ENCODE results near the gene CHPF. TPM values are rescaled to one million over a fixed set of nuclear protein-coding genes. Genes with fewer than 3 reads are reported as not detected.

The CHPF gene
- total RNA-seq, 2 experiments from 2014 or later = 24.1 to 33.0 TPM

DNA sequence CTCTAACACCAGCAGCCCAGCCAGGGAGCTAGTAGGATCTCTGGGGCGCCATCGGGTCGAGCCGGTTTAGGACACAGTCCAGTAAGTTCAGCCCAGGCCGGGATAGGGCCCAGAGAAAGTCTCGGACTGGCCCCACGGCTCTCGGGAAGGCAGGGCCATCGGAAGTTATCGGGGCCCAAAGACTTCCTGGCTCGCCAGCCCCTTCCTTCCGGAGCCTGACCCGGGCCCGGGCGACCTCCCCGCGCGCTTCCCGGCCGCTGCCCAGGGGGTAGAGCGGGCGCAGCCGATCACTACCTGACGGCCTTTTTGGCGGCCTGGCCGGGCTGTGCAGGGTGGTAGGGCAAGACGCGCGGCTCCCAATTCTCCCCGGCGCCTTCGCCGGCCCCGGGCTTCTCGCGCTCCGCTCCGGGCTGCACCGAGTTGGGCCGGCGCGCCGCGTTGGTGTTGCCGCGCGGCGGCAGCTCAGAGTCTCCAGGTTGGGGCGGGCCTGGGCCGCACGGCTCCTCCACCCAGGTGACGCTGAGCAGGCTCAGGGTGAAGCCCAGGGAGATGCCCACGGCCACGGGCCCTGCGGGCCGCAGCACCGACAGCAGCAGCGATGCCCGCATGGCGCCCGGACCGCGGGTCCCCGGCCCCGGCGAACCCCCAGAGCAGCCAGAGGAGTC is 546 bp downstream of the CHPF start:
- DNase-seq (ENCODE audit: low spot score) = no peak
- POLR2A ChIA-PET = interaction anchor here (0.6 to 3.3 kb wide), 3 partner anchors 54 to 666 kb away, joined by 3 to 14 read pairs (median 3); partner anchors contain the start of gene STK11IP
- BruUV-seq (replicated peaks) = no TSS peak
- H3K9me3 ChIP-seq (ENCODE audit: low read length) = no peaks in the 10 kb centered on the region
- peaks cover 24% of the 10 kb centered on the region for H3K36me3 ChIP-seq (ENCODE audit: insufficient read depth, low read length)
- CTCF ChIA-PET (ENCODE audit: unreplicated experiment) = no interaction called here
- H3K4me3 ChIP-seq (ENCODE audit: low read depth, low read length, poor library complexity, severe bottlenecking) = peak overlapping the region; percentile 80
- H4K20me1 ChIP-seq (ENCODE audit: insufficient read depth, low read length) = 0 out of 2 replicates have a peak, but pooled peaks cover 5% of the 10 kb centered on the region
- TF ChIP-seq, protein P1, sequence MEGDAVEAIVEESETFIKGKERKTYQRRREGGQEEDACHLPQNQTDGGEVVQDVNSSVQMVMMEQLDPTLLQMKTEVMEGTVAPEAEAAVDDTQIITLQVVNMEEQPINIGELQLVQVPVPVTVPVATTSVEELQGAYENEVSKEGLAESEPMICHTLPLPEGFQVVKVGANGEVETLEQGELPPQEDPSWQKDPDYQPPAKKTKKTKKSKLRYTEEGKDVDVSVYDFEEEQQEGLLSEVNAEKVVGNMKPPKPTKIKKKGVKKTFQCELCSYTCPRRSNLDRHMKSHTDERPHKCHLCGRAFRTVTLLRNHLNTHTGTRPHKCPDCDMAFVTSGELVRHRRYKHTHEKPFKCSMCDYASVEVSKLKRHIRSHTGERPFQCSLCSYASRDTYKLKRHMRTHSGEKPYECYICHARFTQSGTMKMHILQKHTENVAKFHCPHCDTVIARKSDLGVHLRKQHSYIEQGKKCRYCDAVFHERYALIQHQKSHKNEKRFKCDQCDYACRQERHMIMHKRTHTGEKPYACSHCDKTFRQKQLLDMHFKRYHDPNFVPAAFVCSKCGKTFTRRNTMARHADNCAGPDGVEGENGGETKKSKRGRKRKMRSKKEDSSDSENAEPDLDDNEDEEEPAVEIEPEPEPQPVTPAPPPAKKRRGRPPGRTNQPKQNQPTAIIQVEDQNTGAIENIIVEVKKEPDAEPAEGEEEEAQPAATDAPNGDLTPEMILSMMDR (conservative IDR thresholded peaks at IDR 0.05; ENCODE audit: low read length) = 0 out of 2 replicates have a peak, but pooled peaks have one; percentile 19
- TF ChIP-seq EZH2phosphoT487 (IDR thresholded peaks at IDR 0.05; ENCODE audit: borderline replicate concordance, low read depth, low read length) = no peak
- no peaks in the 10 kb centered on the region for H3K4me1 ChIP-seq (ENCODE audit: insufficient read depth, low read length, poor library complexity, severe bottlenecking)
- H3K27ac ChIP-seq (ENCODE audit: low read depth, low read length, poor library complexity, severe bottlenecking) = peak overlapping the region; percentile 76
- H3K4me2 ChIP-seq (ENCODE audit: low read length) = peak overlapping the region; percentile 81
- H3K79me2 ChIP-seq (ENCODE audit: insufficient read depth, low read depth, low read length) = peaks cover 9% of the 10 kb centered on the region; the same call in 1 of the 2 replicates
- H3K9me2 ChIP-seq (ENCODE audit: insufficient read depth, low read length) = no peaks in the 10 kb centered on the region
- peak overlapping the region; percentile 50 for H2AFZ ChIP-seq (ENCODE audit: low read length)
- intact Hi-C loops (cut with micrococcal nuclease; ENCODE audit: unreplicated experiment) = loop anchor here (1.0 to 5.0 kb wide), 4 partner anchors 48 to 366 kb away; partner anchors contain the start of genes CNPPD1, DNPEP, RETREG2 and STK11IP

DNA sequence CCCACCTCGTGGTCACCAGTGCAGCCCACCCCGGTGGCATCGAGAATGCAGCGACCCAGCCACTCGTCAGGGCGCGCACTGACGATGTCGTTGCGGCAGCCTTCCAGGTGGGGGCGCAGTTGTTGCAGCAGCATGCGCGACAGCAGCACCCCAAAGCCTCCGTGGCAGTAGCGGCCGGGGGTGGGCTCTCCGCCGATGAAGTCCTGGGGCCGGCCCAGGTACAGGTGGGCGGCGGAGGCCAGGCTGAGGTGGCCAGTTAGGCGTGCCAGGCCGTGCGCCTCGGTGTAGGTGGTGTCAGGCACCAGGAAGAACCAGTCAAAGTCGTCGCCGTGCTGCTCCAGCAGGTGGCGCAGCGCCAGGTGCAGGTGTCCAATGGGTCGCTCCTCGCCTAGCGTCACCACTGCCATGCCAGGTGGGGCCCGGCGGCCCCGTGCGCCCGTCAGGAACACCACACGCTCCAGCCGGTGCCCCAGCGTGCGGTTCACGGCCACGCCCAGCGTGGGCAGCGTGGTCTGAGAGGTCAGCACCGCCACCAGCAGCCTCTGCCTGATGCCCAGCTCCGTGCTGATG is 1.9 kb downstream of the CHPF start:
- no TSS peak for BruUV-seq (replicated peaks)
- POLR2A ChIA-PET = interaction anchor here (0.9 to 1.1 kb wide), 2 partner anchors 43 to 55 kb away, joined by 3 to 4 read pairs; partner anchors contain the start of genes GMPPA and STK11IP
- Histone ChIP-seq H3K4me2 (ENCODE audit: low read length) (peak overlapping the region; percentile 81), H3K4me1 (ENCODE audit: insufficient read depth, low read length, poor library complexity, severe bottlenecking) (no peaks in the 10 kb centered on the region), H3K36me3 (ENCODE audit: insufficient read depth, low read length) (peaks cover 24% of the 10 kb centered on the region), H3K27ac (ENCODE audit: low read depth, low read length, poor library complexity, severe bottlenecking) (no peak overlapping the region), H2AFZ (ENCODE audit: low read length) (peak overlapping the region; percentile 27; the same call in 1 of the 2 replicates), H3K9me3 (ENCODE audit: low read length) (no peaks in the 10 kb centered on the region), H3K4me3 (ENCODE audit: low read depth, low read length, poor library complexity, severe bottlenecking) (peak overlapping the region; percentile 80), H4K20me1 (ENCODE audit: insufficient read depth, low read length) (0 out of 2 replicates have a peak, but pooled peaks cover 5% of the 10 kb centered on the region), H3K79me2 (ENCODE audit: insufficient read depth, low read depth, low read length) (peaks cover 9% of the 10 kb centered on the region; the same call in 1 of the 2 replicates), H3K9me2 (ENCODE audit: insufficient read depth, low read length) (no peaks in the 10 kb centered on the region)
- peak; percentile 92 for DNase-seq (ENCODE audit: low spot score)
- TF ChIP-seq EZH2phosphoT487 (IDR thresholded peaks at IDR 0.05; ENCODE audit: borderline replicate concordance, low read depth, low read length) = no peak
- TF ChIP-seq, protein P1 (conservative IDR thresholded peaks at IDR 0.05; ENCODE audit: low read length) = peak; percentile 100
- CTCF ChIA-PET (ENCODE audit: unreplicated experiment) = interaction anchor here (0.5 to 2.0 kb wide), 7 partner anchors 11 to 1690 kb away, joined by 3 to 6 read pairs (median 4); partner anchors contain the start of gene GMPPA
- intact Hi-C loops (cut with micrococcal nuclease; ENCODE audit: unreplicated experiment) = loop anchor here (1.0 to 5.0 kb wide), 4 partner anchors 101 to 364 kb away; partner anchors contain the start of genes CNPPD1, DNPEP and RETREG2

Data from OCI-LY7 (cell line).